ENCODE results near the gene TRIM15.

- TF ChIP-seq, protein P1, sequence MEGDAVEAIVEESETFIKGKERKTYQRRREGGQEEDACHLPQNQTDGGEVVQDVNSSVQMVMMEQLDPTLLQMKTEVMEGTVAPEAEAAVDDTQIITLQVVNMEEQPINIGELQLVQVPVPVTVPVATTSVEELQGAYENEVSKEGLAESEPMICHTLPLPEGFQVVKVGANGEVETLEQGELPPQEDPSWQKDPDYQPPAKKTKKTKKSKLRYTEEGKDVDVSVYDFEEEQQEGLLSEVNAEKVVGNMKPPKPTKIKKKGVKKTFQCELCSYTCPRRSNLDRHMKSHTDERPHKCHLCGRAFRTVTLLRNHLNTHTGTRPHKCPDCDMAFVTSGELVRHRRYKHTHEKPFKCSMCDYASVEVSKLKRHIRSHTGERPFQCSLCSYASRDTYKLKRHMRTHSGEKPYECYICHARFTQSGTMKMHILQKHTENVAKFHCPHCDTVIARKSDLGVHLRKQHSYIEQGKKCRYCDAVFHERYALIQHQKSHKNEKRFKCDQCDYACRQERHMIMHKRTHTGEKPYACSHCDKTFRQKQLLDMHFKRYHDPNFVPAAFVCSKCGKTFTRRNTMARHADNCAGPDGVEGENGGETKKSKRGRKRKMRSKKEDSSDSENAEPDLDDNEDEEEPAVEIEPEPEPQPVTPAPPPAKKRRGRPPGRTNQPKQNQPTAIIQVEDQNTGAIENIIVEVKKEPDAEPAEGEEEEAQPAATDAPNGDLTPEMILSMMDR (IDR thresholded peaks at IDR 0.05 in 8 of 11, conservative IDR thresholded peaks at IDR 0.05 in 3 of 11): no peak
- TF ChIP-seq POLR2A (IDR thresholded peaks at IDR 0.05): peak; percentile 46 to 93 (median 86)
These were observed 49.7 kb downstream of the TRIM15 start, which contains the start of gene TRIM26 for GRCh38 chr6:30212865-30213666.
